GM21423 (cell line): ENCODE results near the gene AMOTL2.
A peak's percentile ranks its signal among the peaks of the same experiment; 100 is the strongest.

Experiments used
- ATAC-seq: cut with Tn5 transposase; IDR thresholded peaks from one replicate; pipeline ENCODE4 v1.9.1; 2021; ENCODE audit warnings: mild to moderate bottlenecking, moderate library complexity; ENCODE audit not compliant: unreplicated experiment

Gene AMOTL2

DNA sequence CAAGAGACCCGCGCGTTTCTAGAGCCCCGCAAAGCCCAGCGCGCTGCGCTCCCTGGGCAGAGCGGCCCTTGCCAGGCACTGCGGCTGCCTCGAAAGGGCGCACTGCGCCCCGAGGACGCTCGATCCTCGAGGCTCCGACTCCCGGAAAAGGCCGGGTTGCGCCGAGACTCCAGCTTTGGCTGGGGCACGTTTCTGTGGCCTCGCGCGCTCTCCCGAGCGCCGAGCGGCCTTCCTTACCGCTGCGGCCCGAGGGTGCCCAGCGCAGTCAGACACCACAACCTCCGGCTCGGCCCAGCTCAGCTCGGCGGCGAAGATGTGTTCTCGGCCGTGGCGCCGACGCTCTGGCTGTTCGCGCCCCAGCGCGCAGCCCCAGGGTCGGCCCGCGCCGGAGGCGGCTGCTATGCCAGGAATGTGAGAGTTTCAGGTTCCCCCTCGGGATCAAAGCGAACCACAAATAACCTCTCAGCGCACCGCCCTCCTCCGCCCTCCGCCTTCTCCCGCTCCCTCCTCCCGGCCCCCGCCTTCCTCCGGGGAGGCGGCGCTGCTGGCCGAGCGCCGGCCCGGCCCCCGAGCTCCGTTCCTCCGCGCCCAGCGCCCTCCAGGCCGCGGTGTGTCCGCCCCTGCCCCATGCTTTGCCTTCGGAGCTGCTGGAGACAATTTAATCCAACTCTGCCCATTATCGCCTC lies at the start of gene AMOTL2:
TSS of gene AMOTL2 (minus strand) at position 343 of the 686 bp plus-strand sequence. CDS start 3,014 bp downstream, outside the sequence.
- peak; percentile 58 for ATAC-seq

DNA sequence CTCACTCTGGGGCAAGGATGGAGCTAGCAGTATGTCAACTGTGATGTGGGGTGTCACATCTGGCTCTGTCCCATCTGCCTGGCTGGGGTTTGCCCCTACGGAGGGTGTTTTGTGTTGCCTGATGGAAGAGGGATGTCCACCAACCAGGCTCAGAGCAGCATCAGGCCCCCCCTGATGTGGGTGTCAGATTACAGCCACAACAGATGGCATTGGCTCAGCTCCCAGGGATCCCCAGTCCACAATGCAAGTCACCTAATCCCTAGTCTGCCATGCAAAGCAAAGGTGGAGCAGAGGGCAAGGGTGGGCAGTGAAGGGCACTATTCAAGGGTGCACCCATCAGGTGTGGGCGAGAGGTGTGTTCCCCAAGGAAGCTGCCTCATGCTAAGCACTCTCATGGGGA lies 48.9 kb upstream of the AMOTL2 start:
- no peak for ATAC-seq

DNA sequence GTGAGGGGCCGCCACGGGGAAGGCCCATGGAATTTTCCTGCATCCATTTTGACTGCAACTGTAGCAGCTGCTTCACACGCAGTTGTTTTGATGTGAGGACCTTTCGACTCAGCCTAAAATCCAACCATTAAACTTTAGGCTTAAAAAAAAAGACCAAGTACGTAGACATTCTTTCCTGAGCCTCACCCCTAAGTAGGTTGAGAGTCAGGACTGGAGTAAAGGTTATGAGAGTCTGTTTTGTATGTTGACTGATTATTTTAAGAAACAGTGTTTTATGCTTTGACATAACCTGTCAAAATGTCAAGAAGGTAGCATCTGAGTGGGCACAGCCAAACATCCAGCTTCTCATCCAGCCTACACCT lies 45.7 kb upstream of the AMOTL2 start:
- ATAC-seq, result no peak

DNA sequence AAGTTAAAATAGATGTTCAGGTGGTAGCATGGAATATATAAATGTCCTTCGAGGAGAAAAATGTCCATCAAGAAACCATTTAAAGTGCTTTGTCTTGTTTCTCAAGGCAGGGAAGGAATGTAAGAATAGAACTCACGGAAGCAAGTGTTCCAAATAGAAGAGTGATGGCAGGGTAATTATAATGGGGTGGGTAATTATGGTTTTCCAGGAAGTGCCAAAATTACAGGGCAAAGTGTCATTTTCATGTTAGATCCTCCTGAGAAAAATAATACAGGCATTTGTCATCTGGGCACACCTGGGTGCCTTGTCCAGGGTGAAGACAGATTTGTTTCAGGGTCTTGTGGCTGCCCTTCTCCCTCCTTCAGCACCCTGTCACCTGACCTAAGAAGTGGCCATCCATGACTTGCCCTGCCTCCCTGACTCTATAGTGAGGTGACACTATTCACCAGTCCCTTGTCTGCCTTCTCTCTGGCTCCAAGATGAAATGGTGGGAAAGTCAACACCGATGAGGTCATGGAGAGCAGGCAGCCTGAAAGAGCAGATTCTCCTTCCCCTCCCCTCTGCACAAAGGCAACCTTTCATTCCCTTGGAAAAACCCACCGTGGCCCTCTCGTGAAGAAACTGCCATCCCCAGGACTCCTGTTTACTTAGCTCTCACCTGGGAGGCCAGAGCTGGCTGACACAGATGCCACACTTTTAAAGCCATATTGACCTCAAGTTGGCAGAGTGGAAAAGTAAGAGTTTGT lies 45.1 kb upstream of the AMOTL2 start:
- no peak for ATAC-seq

DNA sequence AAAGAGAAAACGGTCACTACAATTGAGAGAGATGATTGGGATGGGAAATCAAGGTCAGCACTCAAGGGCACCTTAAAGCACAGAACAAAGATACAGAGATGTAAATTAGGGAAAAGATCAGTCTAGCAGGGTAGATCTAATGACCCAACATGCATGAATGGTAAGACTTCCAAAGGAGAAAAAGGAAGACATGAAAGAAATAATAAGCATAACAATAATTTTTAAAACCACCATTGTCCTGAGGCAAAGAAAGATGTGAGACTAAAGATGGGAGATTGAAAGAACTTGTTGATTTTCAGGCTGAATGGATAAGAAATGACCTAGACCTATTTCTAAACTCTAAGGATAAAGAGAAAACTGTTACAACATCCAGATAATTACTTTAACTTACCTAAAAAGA lies 34.8 kb upstream of the AMOTL2 start:
- no peak for ATAC-seq

DNA sequence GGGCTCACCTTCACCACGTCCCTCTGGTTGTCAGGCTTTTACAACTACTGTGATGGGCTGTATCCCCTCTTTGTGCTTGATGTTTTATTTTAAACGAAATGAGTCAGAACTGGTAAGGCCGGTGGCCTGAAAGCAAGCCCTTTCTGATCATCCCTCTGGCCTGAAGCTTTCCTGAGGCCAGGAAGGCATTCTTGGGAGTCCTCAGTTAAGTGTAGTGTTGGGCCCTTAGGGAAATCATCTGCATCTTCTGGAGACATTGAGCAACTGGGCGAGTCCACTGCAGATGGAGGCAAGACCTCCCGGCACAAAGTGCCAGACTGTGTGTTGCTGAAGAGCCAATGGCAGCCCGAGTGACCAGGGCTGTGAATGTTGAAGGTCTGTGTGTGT lies 33.0 kb upstream of the AMOTL2 start:
- no peak for ATAC-seq

DNA sequence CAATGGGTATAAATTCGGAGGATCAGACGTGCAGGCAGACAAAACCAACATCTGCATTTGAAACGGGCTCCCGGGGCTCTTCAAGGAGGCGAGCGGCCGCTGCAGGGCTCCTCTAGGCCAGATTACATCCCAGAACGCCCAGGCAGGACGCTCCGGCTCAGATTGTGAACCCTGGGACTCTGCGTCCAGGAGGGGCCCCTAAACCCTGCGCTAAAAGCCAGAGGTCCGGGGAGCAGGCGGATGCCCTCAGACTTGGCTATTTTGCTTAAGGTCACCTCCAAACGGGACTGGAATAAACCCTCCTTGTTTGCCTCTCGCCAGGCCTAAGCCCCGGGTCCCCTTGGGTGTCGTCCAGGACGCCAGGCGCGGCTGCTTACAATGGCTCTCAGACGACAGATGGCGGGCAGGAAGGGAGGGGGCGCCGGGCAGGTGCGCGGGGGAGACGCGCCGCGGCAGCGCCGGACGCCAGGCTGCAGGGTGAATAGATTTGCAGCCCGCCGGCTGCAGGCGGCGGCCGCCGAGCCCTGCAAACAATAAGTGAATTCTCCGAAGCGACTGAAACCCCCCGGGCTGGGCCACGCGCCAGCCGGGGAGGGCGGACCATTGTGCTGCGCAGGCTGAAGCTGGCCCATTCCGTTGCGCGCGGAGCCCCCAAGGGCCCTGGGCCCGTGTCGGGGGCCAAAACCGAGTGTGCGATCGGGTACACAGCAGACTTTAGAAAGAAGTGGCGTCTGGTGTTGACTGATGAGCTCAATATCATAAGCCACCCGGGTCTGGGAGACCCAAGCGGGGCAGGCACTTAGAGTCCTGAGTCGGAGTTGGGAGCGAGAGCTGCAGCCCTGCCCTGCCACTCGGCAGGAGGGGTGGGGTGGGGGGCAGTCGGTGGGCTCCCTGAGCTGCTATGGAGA lies 32.3 kb upstream of the AMOTL2 start:
- no peak for ATAC-seq

DNA sequence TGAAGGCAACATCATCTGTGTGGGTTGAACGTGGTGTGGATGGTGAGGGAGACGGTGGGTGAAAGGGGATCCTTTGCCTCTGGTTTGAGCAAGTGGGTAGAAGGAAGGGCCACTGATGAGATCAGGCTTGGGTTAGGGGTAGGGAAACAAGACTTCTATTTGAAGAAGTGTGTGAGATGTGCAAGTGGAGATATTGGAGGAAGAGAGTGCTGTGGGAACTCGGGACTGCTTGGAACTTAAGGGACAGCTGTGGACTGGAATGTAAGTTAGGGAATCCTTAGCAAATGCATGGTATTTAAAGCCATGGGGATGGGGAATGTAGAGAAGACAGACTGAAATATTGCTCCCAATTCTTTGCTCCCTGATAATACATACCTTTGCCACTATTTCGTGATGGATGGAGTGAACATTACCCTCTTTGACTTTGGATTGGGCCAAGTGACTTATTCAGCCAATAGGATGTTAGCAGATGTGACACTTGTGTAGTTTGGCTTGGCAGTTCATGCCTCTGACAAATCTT lies 30.2 kb upstream of the AMOTL2 start:
- ATAC-seq, result no peak

DNA sequence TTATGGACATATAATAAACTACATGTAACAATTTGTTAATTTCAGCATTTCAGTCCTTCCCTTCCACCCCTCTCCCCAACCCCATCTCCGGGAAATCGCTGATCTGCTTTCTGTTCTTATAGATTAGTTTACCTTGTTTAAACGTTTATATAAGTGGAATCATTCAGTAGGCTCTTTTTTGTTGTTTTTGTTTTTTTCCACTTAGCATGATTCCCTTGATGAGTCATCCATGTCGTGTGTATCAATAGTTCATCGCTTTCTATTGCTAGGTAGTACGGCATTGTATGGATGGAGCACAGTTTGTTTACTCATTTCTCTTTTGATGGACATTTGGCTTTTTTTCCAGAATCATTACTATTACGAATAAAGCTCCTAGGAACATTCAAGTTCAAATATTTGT lies 23.5 kb upstream of the AMOTL2 start:
- ATAC-seq, result no peak

DNA sequence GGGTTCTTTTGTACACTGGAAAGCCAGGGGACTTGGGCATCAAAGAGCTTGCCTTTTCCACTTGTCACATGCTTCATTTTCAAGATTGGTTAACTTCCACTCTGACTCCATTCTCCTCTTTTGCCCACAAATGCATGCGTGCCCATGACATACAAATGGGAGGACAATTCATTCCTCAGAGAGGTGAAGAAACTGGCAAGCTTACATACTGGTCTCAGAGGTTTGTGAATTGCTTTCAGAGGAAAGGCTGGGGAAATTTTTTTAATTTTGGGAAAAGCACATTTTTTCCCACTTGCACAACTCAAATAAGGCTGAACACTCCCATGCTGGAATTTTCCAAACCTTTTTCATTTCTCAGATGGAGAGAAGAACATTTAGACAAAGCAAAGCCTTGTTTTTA lies 20.9 kb upstream of the AMOTL2 start:
- ATAC-seq, result no peak

DNA sequence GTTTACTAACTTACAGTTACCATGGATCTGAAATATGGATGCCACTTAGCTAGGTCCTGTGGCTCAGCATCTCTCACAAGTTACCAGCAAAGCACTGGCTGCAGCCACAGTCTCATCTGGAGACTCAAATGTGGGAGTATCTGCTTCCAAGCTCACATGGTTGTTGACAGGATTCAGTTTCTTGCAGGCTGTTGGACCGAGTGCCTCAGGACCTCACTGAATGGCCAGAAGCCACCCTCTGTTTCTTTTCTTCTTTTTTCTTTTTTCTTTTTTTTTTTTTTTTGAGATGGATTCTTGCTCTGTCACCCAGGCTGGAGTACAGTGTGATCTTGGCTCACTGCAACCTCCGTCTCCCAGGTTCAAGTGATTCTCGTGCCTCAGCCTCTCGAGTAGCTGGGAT lies 20.1 kb upstream of the AMOTL2 start:
- no peak for ATAC-seq

DNA sequence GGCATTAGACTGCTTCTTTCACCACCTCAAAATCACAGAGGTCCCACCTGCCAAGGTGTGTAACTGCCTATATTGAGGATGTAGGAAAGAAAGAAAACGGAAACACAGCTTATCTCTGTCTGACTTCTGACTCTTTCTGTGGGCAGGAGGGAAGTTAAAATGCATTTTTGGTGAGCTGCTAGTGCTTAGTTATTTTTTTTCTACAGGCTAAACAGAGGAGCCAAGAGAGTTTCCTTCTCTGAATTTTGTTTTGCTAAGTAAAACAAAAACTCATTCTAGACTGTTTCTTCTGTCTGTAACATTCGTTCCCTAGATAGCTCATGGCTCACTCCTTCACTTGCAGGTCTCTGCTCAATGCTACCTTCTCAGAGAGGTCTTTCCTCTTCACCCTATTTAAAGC lies 18.8 kb upstream of the AMOTL2 start:
- ATAC-seq, result no peak

DNA sequence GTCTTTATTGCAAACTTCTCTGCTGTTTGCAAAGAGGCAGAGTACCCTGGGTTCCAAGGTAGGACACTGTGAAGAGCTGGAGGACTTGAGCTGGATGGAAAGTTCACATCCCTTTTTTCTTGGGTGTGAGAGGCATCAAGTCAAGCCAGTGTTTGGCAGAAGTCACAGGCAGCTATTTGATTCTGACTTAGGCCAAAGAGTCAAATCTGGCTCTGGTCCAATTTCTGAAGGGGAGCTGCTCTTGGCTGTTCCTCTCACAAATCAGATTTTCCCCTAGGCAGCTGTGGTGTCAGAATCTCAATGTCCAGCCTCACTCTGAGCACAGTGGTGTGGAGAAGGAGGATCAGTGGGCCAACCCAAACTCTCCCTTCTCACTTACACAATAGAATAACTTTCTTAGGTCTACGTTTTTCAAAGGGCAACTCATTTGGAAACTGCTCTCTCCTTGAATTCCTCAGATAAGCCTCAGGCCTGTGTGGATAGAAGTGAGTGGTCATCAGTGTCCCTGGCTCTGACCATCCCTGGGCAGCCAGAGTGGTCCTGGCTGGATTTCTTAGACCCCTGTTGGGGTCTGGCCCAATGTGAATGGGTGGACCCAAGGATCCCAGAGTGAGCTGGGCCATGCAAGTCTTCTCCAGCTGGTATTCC lies 18.2 kb upstream of the AMOTL2 start:
- ATAC-seq, result no peak

DNA sequence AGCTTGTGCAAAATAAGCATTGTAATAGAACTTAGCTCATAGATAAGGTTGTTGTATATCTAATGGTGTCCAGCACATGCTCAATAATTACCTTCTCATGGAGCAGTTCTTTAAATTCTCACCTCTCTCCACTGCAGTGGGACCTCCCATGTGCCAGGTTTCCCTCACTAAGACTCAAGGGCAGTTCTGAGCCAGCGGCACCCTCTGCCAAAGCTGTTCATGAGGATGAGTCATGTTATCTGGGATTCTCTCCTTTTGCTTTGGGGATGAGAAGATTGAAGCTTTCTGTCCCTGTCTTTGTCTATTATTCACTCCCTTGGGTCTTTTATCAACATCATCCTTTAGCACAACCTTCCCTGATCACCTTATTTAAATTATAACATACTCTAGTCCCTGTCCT lies 15.6 kb upstream of the AMOTL2 start:
- no peak for ATAC-seq

DNA sequence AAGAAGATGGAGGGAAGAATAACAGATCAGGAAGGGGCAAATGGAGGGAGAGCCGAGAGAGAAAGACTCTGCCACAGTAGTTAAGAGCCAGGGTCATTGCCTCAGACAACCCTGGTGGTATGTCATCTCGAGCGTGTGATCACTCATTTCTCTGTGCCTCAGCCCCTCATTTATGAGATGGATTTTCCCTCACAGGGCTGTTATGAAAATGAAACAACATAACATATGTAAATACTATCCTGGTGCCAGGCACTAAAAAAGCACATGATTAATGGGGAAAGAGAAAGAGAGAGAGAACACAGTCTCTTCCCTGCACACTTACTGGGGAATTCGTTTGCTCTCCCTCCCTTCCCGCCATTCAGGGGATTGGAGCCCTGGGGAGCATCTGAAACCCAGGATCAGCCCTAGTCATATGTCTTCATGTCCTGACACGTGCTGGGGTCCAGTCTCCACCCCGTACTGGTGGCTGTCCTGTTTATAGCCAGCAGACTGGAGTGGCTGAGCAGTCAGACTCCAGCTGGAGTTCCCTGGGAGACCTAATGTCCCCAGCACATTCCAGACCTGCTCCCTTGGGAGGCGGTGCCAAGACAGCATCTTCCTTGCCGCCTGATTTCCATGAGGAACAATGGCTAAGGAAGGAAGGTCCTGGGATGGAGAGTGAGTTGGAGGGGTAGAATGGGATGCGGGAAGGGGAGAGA lies 14.7 kb upstream of the AMOTL2 start:
- ATAC-seq, result no peak

DNA sequence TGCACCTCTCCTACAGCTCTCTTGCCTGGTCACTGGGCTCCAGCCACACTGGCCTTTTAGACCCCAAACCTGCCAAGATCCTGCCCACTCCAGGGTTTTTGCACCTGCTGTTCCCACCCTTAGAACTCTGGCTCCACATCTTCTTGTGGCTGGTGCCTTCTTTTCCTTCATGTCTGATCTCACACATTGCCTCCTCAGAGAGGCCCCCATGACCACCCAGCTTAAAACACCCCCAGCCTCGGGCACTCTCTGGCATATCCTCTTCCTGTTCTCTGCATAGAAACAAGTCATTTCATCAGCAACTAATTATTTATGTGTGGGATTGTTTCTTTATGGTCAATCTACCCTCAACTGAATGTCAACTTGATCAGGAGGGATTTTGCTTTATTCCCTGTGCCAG lies 14.0 kb upstream of the AMOTL2 start:
- no peak for ATAC-seq

DNA sequence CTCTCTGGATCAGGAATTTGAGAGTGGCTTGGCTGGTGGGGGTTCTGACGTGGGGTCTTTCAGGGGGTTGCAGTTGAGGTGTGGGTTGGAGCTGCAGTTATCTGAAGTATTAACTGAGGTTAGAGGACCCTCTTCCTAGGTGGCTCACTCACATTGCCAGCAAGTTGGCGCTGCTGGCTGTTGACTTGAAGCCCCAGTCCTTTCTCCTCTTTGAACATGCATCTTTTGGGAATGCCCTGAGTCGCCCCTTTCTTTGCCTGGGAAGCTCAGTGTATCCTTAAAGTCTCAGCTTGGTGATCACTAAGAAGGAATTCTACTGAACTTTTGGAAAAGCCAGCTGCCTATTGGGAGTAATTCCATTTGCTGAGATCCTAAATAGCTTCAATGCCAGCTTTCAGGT lies 13.0 kb upstream of the AMOTL2 start:
- ATAC-seq, result no peak

DNA sequence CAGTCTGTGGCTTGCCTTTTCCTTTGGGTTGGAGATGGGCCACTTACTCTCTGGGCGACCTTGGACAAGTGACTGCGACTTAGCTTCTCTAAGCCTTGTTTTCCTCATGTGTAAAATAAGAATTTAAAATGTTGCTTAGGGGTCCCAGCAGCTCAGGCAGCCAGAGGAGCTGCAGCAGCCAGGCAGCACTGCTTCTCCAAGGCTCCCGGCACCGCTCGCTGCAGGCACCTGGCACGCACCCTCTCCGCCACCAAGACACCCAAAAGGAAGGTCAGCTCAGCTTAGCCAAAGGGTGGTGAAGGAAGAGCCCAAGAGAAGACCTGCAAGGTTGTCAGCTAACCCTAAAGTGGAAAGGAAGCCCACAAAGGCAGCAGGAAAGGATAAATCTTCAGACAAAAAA lies 10.7 kb upstream of the AMOTL2 start:
- ATAC-seq, result no peak

DNA sequence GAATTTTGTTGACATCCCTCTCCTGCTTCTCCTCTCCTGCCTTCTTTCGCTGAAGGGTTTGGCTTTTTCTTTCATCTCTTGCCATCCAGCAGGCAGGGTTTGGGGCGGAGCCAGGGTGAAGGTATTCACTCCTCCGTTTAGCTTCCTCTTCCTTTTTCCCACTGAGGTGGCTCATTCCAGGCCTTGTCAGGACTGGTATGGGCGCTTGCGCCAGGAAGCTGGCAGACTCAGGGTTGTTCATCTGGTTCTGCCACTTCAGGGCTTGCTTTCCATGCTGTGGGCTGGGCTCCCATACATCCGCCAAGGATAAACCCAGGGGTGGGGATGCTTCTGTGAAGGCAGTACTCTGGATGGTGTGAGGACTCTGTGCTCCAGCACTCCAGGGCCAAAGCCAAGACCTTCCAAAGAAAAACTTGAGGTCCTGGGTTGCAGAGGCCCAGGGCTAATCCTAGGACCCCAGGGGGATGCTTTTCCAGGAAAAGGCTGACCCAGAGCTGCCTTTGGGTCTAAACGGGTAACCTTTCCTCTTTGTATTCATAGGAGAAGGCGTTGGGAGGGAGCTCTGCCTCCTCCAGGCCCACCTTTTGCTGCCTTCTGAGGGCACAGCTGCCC lies 7.7 kb upstream of the AMOTL2 start:
- no peak for ATAC-seq

DNA sequence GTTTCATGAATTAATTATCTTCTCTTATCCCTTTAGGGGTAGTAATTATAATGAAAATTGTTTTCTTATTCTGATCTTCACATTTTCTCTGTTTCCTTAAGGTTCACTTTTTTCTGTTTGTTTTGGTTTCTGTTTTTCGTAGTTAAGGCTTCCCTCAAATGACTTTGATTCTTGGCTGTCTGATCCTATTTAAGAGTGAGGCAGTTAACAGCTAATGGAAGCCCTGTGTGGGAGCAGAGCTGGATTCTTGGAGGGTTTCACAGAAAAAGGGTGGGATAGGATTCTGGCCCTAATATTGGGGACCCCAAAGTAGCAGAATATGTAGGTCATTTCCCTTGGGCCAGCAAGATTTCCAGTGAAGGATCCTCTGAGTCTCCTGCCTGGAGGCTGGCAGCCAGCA lies 6.8 kb upstream of the AMOTL2 start:
- no peak for ATAC-seq
